GM12878 (cell line): ENCODE data around the gene CLIP2. TPM values are rescaled to one million over a fixed set of nuclear protein-coding genes. Genes with fewer than 3 reads are reported as not detected.

Source experiments
- ATF7 ChIP-seq: fragments of 450-650 bp; IDR thresholded peaks from 2 replicates; pipeline ENCODE4 v1.6.1; 2016; ENCODE audit warnings: low read depth, mild to moderate bottlenecking
- BACH1 ChIP-seq: fragments of 450-650 bp; IDR thresholded peaks from 2 replicates; pipeline ENCODE4 v1.6.1; 2017; ENCODE audit warnings: mild to moderate bottlenecking, borderline replicate concordance
- BHLHE40 ChIP-seq, 2 experiments: fragments of 450-650 bp in 1 of 2; IDR thresholded peaks; 2 replicates each; pipeline ENCODE4 v1.6.1; 2011 to 2017; ENCODE audit warnings: low read depth in 2 of 2, borderline replicate concordance in 1 of 2, improper control_type of control experiment in 1 of 2, low read length in 1 of 2, mild to moderate bottlenecking in 1 of 2
- BMI1 ChIP-seq: fragments of 450-650 bp; IDR thresholded peaks from 2 replicates; pipeline ENCODE4 v1.6.1; 2016; ENCODE audit warnings: mild to moderate bottlenecking, moderate library complexity, borderline replicate concordance
- DPF2 ChIP-seq: fragments of 450-650 bp; IDR thresholded peaks from 2 replicates; pipeline ENCODE4 v1.6.1; 2017; ENCODE audit warnings: mild to moderate bottlenecking
- EED ChIP-seq: sonication (generic); IDR thresholded peaks from 2 replicates; pipeline ENCODE4 v1.6.1; 2016; ENCODE audit warnings: antibody characterized with exemption, low read depth
- HDAC6 ChIP-seq: fragments of 200-600 bp; sonication (generic); IDR thresholded peaks from one replicate; pipeline ENCODE4 v1.8.0; 2017; ENCODE audit warnings: antibody characterized with exemption; ENCODE audit not compliant: unreplicated experiment
- IKZF1 ChIP-seq: fragments of 450-650 bp; conservative IDR thresholded peaks from 2 replicates; pipeline ENCODE4 v1.6.1; 2017; ENCODE audit warnings: antibody characterized with exemption, mild to moderate bottlenecking
- LARP7 ChIP-seq: fragments of 450-650 bp; IDR thresholded peaks from 2 replicates; pipeline ENCODE4 v1.6.1; 2017; ENCODE audit warnings: mild to moderate bottlenecking
- MEF2A ChIP-seq: IDR thresholded peaks from 2 replicates; pipeline ENCODE4 v1.6.1; 2011; ENCODE audit warnings: low read depth, mild to moderate bottlenecking, low read length, moderate library complexity; ENCODE audit not compliant: insufficient read depth
- MXI1 ChIP-seq: fragments of 150-350 bp; IDR thresholded peaks from 2 replicates; pipeline ENCODE4 v1.6.1; 2011; ENCODE audit warnings: low read depth, mild to moderate bottlenecking, inconsistent platforms, low read length, improper control_type of control experiment
- MYC ChIP-seq: IDR thresholded peaks from 2 replicates; pipeline ENCODE4 v1.6.1; 2011; ENCODE audit warnings: mild to moderate bottlenecking, low read length, moderate library complexity, inconsistent platforms; ENCODE audit not compliant: insufficient read depth, insufficient replicate concordance, insufficient read length, severe bottlenecking
- POLR2AphosphoS2 ChIP-seq: IDR thresholded peaks from 2 replicates; pipeline ENCODE4 v1.6.1; 2011; ENCODE audit warnings: low read depth, mild to moderate bottlenecking, low read length, improper control_type of control experiment, moderate library complexity
- POLR2AphosphoS5 ChIP-seq: IDR thresholded peaks from 2 replicates; pipeline ENCODE4 v1.6.1; 2011; ENCODE audit warnings: mild to moderate bottlenecking, low read length, inconsistent platforms
- RFX5 ChIP-seq: IDR thresholded peaks from 2 replicates; pipeline ENCODE4 v1.6.1; 2011; ENCODE audit warnings: low read depth, low read length, improper control_type of control experiment
- RUNX3 ChIP-seq: IDR thresholded peaks from 2 replicates; pipeline ENCODE4 v1.6.1; 2012; ENCODE audit warnings: low read length, inconsistent platforms
- SIN3A ChIP-seq: IDR thresholded peaks from 2 replicates; pipeline ENCODE4 v1.6.1; 2012; ENCODE audit warnings: low read depth, low read length, improper control_type of control experiment
- SIX5 ChIP-seq: IDR thresholded peaks from 2 replicates; pipeline ENCODE4 v1.6.1; 2011; ENCODE audit warnings: mild to moderate bottlenecking, low read depth, low read length, moderate library complexity; ENCODE audit not compliant: severe bottlenecking
- SMAD5 ChIP-seq: IDR thresholded peaks from 2 replicates; pipeline ENCODE4 v1.6.1; 2016; ENCODE audit warnings: antibody characterized with exemption, low read depth
- SMARCA5 ChIP-seq: fragments of 450-650 bp; IDR thresholded peaks from 2 replicates; pipeline ENCODE4 v1.6.1; 2017; ENCODE audit warnings: mild to moderate bottlenecking
- SREBF2 ChIP-seq: IDR thresholded peaks from 2 replicates; pipeline ENCODE4 v1.6.1; 2012; ENCODE audit warnings: mild to moderate bottlenecking, low read length
- STAT3 ChIP-seq: IDR thresholded peaks from 2 replicates; pipeline ENCODE4 v1.6.1; 2011; ENCODE audit warnings: low read depth, low read length, improper control_type of control experiment
- ZNF207 ChIP-seq: fragments of 450-650 bp; IDR thresholded peaks from 2 replicates; pipeline ENCODE4 v1.6.1; 2014; ENCODE audit warnings: antibody characterized with exemption, mild to moderate bottlenecking, borderline replicate concordance
- ZNF384 ChIP-seq: IDR thresholded peaks from 2 replicates; pipeline ENCODE4 v1.6.1; 2012; ENCODE audit warnings: low read depth, mild to moderate bottlenecking, low read length, improper control_type of control experiment, borderline replicate concordance
- ZSCAN29 ChIP-seq: fragments of 450-650 bp; IDR thresholded peaks from 2 replicates; pipeline ENCODE4 v1.6.1; 2017; ENCODE audit warnings: mild to moderate bottlenecking, moderate library complexity
- polyA plus RNA-seq, 11 experiments: library from polyadenylated mRNA; depleted of rRNA in 4 of 11; unstranded in 6 of 11; stranded (reverse) in 5 of 11; fragments of >200 nt; fragmentation: Nextera tagmentation in 4 of 11; fragmentation: Illumina TruSeq in 1 of 11; extraction: Ambion mirVana in 4 of 11; extraction: Trizol in 1 of 11; gene quantifications; 1 replicate in 1 of 11; 2 replicates in 10 of 11; pipeline versions ENCODE4 v1.2.1 to v1.2.3, GENCODE V29; 2011 to 2016; ENCODE audit warnings: inconsistent platforms in 2 of 11, missing spikeins in 2 of 11, low read depth in 1 of 11
- total RNA-seq, 4 experiments: library from RNA; depleted of rRNA in 3 of 4; stranded (reverse); fragments of >200 nt in 3 of 4; fragmentation: Illumina TruSeq in 1 of 4; extraction: Trizol in 1 of 4; gene quantifications; 2 replicates each; pipeline versions ENCODE4 v1.2.1 to v1.2.3, GENCODE V29; 2013 to 2021
- TF ChIP-seq, protein P1 (sequence below): fragments of 450-650 bp; conservative IDR thresholded peaks from 2 replicates; pipeline ENCODE4 v1.6.1; 2017; ENCODE audit warnings: mild to moderate bottlenecking, moderate library complexity
- TF ChIP-seq, protein P2 (sequence below): IDR thresholded peaks from 2 replicates; pipeline ENCODE4 v1.6.1; 2012; ENCODE audit warnings: improper control_type of control experiment, low read depth, low read length; ENCODE audit not compliant: insufficient replicate concordance

The CLIP2 gene
- total and polyA plus RNA-seq, 10 of the 15 experiments (the other 5 are each of a cell fraction or from before 2014, with no cell fraction given), result 0.26 to 56.3 (median 21.0) TPM

DNA sequence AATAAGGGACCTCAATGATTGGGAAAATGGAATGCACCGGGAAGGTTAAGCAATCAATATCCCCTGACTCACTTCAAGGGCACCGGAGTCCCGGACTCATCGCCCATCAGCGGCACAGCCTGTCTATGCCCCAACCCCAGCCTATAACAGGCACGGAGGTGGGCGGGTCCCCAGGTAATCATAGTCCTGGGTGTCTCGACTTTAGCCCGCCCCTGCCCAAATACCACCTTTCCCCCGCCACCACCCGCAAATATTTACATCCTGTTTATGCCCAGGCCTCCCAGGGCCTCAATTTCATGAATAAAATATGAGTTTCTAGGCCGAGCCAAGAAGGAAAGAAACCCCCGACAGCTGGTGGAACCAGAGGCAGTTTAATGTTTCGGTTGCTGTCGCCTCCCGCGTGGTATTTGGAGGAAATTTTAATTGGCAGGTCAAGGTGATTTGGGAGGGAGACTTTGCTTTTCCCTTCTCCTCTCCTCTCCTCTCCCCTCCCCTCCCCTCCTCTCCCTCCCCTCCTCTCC is 19.4 kb upstream of the CLIP2 start (continued):
- TF ChIP-seq ZNF207 (no peak), MYC (no peak), BMI1 (no peak), POLR2AphosphoS5 (no peak), MEF2A (0 out of 2 replicates have a peak, but pooled peaks have one; percentile 19), POLR2AphosphoS2 (no peak), HDAC6 (no peak), STAT3 (no peak), RFX5 (no peak), ZSCAN29 (no peak), MXI1 (peak; percentile 47; the same call in 1 of the 2 replicates), DPF2 (no peak), EED (peak; percentile 62), ZNF384 (no peak), BHLHE40 (IDR thresholded peaks at IDR 0.05; ENCODE audit: borderline replicate concordance in 1 of 2, low read depth in 2 of 2, low read length in 1 of 2) (0 out of 4 replicates have a peak, but pooled peaks of 1 of the 2 experiments have one; percentile 18), SMARCA5 (no peak), RUNX3 (peak; percentile 81), SMAD5 (no peak), SIN3A (no peak), IKZF1 (peak; percentile 62; the same call in 1 of the 2 replicates), ATF7 (no peak), BACH1 (no peak), SIX5 (no peak), LARP7 (no peak), SREBF2 (no peak)
- TF ChIP-seq, protein P1, sequence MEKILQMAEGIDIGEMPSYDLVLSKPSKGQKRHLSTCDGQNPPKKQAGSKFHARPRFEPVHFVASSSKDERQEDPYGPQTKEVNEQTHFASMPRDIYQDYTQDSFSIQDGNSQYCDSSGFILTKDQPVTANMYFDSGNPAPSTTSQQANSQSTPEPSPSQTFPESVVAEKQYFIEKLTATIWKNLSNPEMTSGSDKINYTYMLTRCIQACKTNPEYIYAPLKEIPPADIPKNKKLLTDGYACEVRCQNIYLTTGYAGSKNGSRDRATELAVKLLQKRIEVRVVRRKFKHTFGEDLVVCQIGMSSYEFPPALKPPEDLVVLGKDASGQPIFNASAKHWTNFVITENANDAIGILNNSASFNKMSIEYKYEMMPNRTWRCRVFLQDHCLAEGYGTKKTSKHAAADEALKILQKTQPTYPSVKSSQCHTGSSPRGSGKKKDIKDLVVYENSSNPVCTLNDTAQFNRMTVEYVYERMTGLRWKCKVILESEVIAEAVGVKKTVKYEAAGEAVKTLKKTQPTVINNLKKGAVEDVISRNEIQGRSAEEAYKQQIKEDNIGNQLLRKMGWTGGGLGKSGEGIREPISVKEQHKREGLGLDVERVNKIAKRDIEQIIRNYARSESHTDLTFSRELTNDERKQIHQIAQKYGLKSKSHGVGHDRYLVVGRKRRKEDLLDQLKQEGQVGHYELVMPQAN, result no peak; the same call in 1 of the 2 replicates
- TF ChIP-seq, protein P2, sequence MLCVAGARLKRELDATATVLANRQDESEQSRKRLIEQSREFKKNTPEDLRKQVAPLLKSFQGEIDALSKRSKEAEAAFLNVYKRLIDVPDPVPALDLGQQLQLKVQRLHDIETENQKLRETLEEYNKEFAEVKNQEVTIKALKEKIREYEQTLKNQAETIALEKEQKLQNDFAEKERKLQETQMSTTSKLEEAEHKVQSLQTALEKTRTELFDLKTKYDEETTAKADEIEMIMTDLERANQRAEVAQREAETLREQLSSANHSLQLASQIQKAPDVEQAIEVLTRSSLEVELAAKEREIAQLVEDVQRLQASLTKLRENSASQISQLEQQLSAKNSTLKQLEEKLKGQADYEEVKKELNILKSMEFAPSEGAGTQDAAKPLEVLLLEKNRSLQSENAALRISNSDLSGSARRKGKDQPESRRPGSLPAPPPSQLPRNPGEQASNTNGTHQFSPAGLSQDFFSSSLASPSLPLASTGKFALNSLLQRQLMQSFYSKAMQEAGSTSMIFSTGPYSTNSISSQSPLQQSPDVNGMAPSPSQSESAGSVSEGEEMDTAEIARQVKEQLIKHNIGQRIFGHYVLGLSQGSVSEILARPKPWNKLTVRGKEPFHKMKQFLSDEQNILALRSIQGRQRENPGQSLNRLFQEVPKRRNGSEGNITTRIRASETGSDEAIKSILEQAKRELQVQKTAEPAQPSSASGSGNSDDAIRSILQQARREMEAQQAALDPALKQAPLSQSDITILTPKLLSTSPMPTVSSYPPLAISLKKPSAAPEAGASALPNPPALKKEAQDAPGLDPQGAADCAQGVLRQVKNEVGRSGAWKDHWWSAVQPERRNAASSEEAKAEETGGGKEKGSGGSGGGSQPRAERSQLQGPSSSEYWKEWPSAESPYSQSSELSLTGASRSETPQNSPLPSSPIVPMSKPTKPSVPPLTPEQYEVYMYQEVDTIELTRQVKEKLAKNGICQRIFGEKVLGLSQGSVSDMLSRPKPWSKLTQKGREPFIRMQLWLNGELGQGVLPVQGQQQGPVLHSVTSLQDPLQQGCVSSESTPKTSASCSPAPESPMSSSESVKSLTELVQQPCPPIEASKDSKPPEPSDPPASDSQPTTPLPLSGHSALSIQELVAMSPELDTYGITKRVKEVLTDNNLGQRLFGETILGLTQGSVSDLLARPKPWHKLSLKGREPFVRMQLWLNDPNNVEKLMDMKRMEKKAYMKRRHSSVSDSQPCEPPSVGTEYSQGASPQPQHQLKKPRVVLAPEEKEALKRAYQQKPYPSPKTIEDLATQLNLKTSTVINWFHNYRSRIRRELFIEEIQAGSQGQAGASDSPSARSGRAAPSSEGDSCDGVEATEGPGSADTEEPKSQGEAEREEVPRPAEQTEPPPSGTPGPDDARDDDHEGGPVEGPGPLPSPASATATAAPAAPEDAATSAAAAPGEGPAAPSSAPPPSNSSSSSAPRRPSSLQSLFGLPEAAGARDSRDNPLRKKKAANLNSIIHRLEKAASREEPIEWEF, result no peak
